OCI-LY1 (cell line): ENCODE measurements around the gene RIPK4.

Experiments
- H2AFZ ChIP-seq: fragments of 200-600 bp; sonication (generic), shearing (Covaris generic); 2 replicates; pipeline ENCODE4 v1.6.0; 2014; ENCODE audit warnings: antibody characterized with exemption, mild to moderate bottlenecking, low read length
- H3F3A ChIP-seq: fragments of 200-600 bp; sonication (generic), shearing (Covaris generic); 2 replicates; pipeline ENCODE4 v1.6.0; 2014; ENCODE audit warnings: mild to moderate bottlenecking, antibody characterized with exemption, low read length, moderate library complexity; ENCODE audit not compliant: insufficient read depth
- H3K27ac ChIP-seq: fragments of 200-600 bp; sonication (generic); 2 replicates; pipeline ENCODE4 v1.5.1; 2014; ENCODE audit warnings: low read length, mixed run types, mild to moderate bottlenecking, low read depth; ENCODE audit not compliant: poor library complexity, severe bottlenecking
- H3K27me3 ChIP-seq: fragments of 200-600 bp; sonication (generic); 2 replicates; pipeline ENCODE4 v1.6.0; 2014; ENCODE audit warnings: antibody characterized with exemption, mild to moderate bottlenecking, low read length, moderate library complexity; ENCODE audit not compliant: insufficient read depth
- H3K36me3 ChIP-seq: fragments of 200-600 bp; sonication (generic); 2 replicates; pipeline ENCODE4 v1.6.1; 2014; ENCODE audit warnings: mild to moderate bottlenecking, antibody characterized with exemption, low read length, moderate library complexity, mixed read lengths; ENCODE audit not compliant: insufficient read depth
- H3K4me1 ChIP-seq: fragments of 200-600 bp; sonication (generic); 2 replicates; pipeline ENCODE4 v1.5.1; 2014; ENCODE audit warnings: mild to moderate bottlenecking, low read length, moderate library complexity; ENCODE audit not compliant: insufficient read depth, severe bottlenecking
- H3K4me2 ChIP-seq: fragments of 200-600 bp; sonication (generic), shearing (Covaris generic); 2 replicates; pipeline ENCODE4 v1.6.1; 2014; ENCODE audit warnings: low read length
- H3K4me3 ChIP-seq: fragments of 200-600 bp; sonication (generic); 2 replicates; pipeline ENCODE4 v1.5.1; 2014; ENCODE audit warnings: low read length, low read depth, mild to moderate bottlenecking, mixed read lengths; ENCODE audit not compliant: poor library complexity, severe bottlenecking
- H3K79me2 ChIP-seq: fragments of 200-600 bp; shearing (Covaris generic); 2 replicates; pipeline ENCODE4 v1.6.1; 2016; ENCODE audit warnings: mixed run types, low read length, mixed read lengths; ENCODE audit not compliant: insufficient read depth
- H3K9ac ChIP-seq: fragments of 200-600 bp; sonication (generic), shearing (Covaris generic); 2 replicates; pipeline ENCODE4 v1.6.1; 2014; ENCODE audit warnings: mild to moderate bottlenecking, low read length, mixed read lengths
- H3K9me2 ChIP-seq: fragments of 200-600 bp; sonication (generic), shearing (Covaris generic); 2 replicates; pipeline ENCODE4 v1.6.1; 2014; ENCODE audit warnings: low read depth, mild to moderate bottlenecking, low read length, mixed read lengths
- H3K9me3 ChIP-seq: fragments of 200-600 bp; shearing (Covaris generic); 2 replicates; pipeline ENCODE4 v1.6.1; 2014; ENCODE audit warnings: low read length, mixed read lengths
- H4K20me1 ChIP-seq: fragments of 200-600 bp; sonication (generic), shearing (Covaris generic); 2 replicates; pipeline ENCODE4 v1.6.0; 2016; ENCODE audit warnings: mild to moderate bottlenecking, low read length; ENCODE audit not compliant: insufficient read depth
- CTCF ChIP-seq: fragments of 200-600 bp; sonication (generic), shearing (Covaris generic); IDR thresholded peaks from 2 replicates; pipeline ENCODE4 v1.5.1; 2017; ENCODE audit warnings: mild to moderate bottlenecking, antibody characterized with exemption, low read length, moderate library complexity, mixed read lengths
- EZH2 ChIP-seq: fragments of 200-600 bp; sonication (generic), shearing (Covaris generic); IDR thresholded peaks from 2 replicates; pipeline ENCODE4 v1.8.0; 2017; ENCODE audit warnings: borderline replicate concordance, mixed run types, mild to moderate bottlenecking, antibody characterized with exemption, low read length, moderate library complexity, mixed read lengths

Gene RIPK4

DNA sequence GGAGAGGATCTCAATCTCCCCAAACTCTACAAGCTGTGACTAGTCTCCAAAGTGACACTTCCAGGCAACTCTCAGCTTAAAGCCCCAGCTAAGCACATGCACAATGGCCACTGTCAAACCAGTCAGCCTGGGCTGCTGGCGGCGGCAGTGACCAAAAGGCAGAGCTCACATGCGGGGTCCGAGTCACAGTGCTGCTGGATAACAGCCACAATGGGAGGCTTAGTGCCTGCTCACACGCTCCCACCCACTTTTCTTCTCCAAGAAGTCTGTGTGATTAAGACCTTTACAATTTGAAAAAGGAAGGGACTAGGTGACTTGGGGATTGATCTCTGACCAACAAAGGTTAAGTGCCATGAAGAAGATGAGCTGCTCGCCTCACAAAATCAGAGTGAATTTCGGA lies 16.8 kb downstream of the RIPK4 start:
- H3K79me2 ChIP-seq = no peaks in the 10 kb centered on the region
- H3K27ac ChIP-seq = no peak overlapping the region
- H3K9me2 ChIP-seq = no peaks in the 10 kb centered on the region
- H3K9me3 ChIP-seq = no peaks in the 10 kb centered on the region
- no peak overlapping the region for H3K4me2 ChIP-seq
- no peak overlapping the region for H2AFZ ChIP-seq
- H3K4me1 ChIP-seq = peaks cover 8% of the 10 kb centered on the region
- H3K36me3 ChIP-seq = no peaks in the 10 kb centered on the region
- H4K20me1 ChIP-seq = no peaks in the 10 kb centered on the region
- TF ChIP-seq CTCF = no peak
- no peak for TF ChIP-seq EZH2
- no peak overlapping the region for H3K9ac ChIP-seq
- no peak overlapping the region for H3K4me3 ChIP-seq
- H3F3A ChIP-seq = no peaks in the 10 kb centered on the region
- H3K27me3 ChIP-seq = 0 out of 2 replicates have a peak, but pooled peaks cover 8% of the 10 kb centered on the region

DNA sequence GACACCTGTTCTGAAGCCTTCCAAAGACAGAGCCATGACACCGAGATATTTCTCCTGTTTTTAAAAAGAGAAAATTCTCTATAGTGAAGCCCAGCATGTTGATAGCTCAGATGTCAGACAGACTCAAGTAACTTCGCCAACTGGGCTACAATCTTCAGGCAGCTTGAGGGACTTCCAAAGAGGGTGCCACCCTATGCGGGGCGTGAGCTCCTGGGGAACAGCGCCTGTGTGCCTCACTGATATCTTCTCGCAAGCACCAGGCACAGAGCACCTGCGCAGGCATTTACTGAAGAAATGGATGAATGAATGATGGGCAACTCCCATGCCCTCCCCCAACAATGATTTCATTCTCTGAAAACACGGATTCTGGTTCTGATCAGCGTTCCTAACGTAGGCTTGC lies 17.6 kb downstream of the RIPK4 start:
- H3K79me2 ChIP-seq = no peaks in the 10 kb centered on the region
- H3K27me3 ChIP-seq = 0 out of 2 replicates have a peak, but pooled peaks cover 8% of the 10 kb centered on the region
- H3K9me3 ChIP-seq = no peaks in the 10 kb centered on the region
- H3F3A ChIP-seq = no peaks in the 10 kb centered on the region
- no peak overlapping the region for H3K4me2 ChIP-seq
- no peak overlapping the region for H3K27ac ChIP-seq
- no peak overlapping the region for H3K4me3 ChIP-seq
- no peak overlapping the region for H2AFZ ChIP-seq
- TF ChIP-seq CTCF = no peak
- no peak for TF ChIP-seq EZH2
- no peaks in the 10 kb centered on the region for H3K9me2 ChIP-seq
- peaks cover 8% of the 10 kb centered on the region for H3K4me1 ChIP-seq
- no peak overlapping the region for H3K9ac ChIP-seq
- H4K20me1 ChIP-seq = no peaks in the 10 kb centered on the region
- no peaks in the 10 kb centered on the region for H3K36me3 ChIP-seq

DNA sequence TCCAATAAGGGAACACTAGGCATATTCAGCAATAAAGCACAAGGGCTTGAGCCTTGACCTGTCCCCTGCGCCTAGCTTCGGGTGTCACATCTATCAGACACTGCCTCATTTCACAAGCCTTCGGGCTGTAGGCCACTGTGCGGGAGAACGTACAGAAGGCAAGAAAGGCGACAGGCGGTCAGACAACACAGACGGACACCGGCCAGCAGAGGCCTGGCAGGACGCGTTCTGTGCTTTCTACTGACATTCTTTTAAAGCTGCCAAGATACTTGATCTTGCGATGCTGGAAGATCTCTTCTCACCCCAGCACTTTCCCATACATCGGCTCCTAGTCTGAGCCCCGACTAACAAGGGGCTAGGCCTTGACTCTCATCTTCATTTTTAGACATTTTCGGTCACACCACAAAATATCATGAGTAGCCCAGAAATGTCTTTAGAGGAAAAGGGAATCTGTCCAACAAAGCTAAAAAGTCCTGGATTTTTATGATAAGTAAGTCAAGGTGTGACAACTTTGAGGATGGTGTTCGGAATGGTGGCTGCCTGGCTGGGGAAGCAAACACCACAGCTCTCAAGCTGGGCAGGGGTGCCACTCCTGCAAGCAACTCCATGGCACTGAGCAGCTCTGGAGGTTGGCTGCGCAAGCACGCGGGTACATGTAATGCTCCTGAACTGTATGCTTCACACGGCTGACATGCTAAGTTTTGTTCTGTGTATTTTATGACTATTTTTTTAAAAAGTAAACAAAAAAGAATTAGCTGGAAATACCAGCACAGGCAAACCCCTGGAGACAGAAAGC lies 18.7 kb downstream of the RIPK4 start:
- no peaks in the 10 kb centered on the region for H3F3A ChIP-seq
- 0 out of 2 replicates have a peak, but pooled peaks cover 8% of the 10 kb centered on the region for H3K27me3 ChIP-seq
- H3K36me3 ChIP-seq = no peaks in the 10 kb centered on the region
- H3K27ac ChIP-seq = no peak overlapping the region
- TF ChIP-seq EZH2 = no peak
- no peak for TF ChIP-seq CTCF
- no peaks in the 10 kb centered on the region for H3K9me3 ChIP-seq
- H3K9me2 ChIP-seq = no peaks in the 10 kb centered on the region
- no peak overlapping the region for H2AFZ ChIP-seq
- H3K9ac ChIP-seq = no peak overlapping the region
- no peak overlapping the region for H3K4me3 ChIP-seq
- H3K4me1 ChIP-seq = peaks cover 8% of the 10 kb centered on the region
- no peaks in the 10 kb centered on the region for H4K20me1 ChIP-seq
- H3K79me2 ChIP-seq = no peaks in the 10 kb centered on the region
- no peak overlapping the region for H3K4me2 ChIP-seq
